OCI-LY1 (cell line): ENCODE measurements around the gene TANC1.

Experiments
- CTCF ChIP-seq: fragments of 200-600 bp; sonication (generic), shearing (Covaris generic); IDR thresholded peaks from 2 replicates; pipeline ENCODE4 v1.5.1; 2017; ENCODE audit warnings: mild to moderate bottlenecking, antibody characterized with exemption, low read length, moderate library complexity, mixed read lengths
- EZH2 ChIP-seq: fragments of 200-600 bp; sonication (generic), shearing (Covaris generic); IDR thresholded peaks from 2 replicates; pipeline ENCODE4 v1.8.0; 2017; ENCODE audit warnings: borderline replicate concordance, mixed run types, mild to moderate bottlenecking, antibody characterized with exemption, low read length, moderate library complexity, mixed read lengths

- TF ChIP-seq EZH2 (no peak), CTCF (no peak)
Measured at GRCh38 chr2:159200498-159200897, 232.1 kb downstream of the TANC1 start.
